GM12875 (cell line): ENCODE results near the gene KDF1.

Experiments
- H3K4me3 ChIP-seq: one replicate; pipeline ENCODE4 v1.5.1; 2011; ENCODE audit warnings: low read depth, low read length, control low read depth
- TF ChIP-seq, protein P1 (sequence below): IDR thresholded peaks from 2 replicates; pipeline ENCODE4 v1.5.1; 2011; ENCODE audit warnings: low read depth, mild to moderate bottlenecking, control low read depth, inconsistent platforms, low read length, moderate library complexity, borderline replicate concordance; ENCODE audit not compliant: insufficient read depth

Gene KDF1

DNA sequence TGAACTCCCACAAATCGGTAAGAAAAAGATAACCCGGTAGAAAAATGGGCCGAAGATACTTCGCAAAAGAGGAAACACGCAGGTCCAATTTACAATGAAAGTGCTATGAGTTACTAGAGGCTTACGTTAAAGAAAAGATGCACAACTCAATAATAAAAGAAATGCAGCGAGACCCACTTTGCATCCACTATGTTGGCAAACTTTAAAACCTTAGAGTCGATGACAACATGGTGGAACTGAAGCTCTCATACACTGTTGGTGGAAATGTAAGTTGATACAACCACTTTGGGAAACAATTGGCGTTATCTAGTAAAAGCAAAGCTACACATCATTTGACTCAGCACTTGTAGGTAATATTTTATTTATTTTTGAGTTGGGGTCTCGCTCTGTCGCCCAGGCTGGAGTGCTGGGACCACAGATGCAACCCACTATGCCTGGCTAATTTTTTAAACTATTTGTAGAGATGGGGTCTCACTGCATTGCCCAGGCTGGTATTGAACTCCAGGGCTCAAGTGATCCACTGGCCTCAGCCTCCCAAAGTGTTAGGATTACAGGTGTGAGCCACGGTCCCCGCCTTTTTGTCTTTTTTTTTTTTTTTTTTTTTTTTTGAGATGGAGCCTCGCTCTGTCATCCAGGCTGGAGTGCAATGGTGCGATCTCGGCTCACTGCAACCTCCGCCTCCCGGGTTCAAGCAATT is 59.3 kb downstream of the KDF1 start:
- peak overlapping the region; percentile 78 for H3K4me3 ChIP-seq
- TF ChIP-seq, protein P1, sequence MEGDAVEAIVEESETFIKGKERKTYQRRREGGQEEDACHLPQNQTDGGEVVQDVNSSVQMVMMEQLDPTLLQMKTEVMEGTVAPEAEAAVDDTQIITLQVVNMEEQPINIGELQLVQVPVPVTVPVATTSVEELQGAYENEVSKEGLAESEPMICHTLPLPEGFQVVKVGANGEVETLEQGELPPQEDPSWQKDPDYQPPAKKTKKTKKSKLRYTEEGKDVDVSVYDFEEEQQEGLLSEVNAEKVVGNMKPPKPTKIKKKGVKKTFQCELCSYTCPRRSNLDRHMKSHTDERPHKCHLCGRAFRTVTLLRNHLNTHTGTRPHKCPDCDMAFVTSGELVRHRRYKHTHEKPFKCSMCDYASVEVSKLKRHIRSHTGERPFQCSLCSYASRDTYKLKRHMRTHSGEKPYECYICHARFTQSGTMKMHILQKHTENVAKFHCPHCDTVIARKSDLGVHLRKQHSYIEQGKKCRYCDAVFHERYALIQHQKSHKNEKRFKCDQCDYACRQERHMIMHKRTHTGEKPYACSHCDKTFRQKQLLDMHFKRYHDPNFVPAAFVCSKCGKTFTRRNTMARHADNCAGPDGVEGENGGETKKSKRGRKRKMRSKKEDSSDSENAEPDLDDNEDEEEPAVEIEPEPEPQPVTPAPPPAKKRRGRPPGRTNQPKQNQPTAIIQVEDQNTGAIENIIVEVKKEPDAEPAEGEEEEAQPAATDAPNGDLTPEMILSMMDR = no peak

DNA sequence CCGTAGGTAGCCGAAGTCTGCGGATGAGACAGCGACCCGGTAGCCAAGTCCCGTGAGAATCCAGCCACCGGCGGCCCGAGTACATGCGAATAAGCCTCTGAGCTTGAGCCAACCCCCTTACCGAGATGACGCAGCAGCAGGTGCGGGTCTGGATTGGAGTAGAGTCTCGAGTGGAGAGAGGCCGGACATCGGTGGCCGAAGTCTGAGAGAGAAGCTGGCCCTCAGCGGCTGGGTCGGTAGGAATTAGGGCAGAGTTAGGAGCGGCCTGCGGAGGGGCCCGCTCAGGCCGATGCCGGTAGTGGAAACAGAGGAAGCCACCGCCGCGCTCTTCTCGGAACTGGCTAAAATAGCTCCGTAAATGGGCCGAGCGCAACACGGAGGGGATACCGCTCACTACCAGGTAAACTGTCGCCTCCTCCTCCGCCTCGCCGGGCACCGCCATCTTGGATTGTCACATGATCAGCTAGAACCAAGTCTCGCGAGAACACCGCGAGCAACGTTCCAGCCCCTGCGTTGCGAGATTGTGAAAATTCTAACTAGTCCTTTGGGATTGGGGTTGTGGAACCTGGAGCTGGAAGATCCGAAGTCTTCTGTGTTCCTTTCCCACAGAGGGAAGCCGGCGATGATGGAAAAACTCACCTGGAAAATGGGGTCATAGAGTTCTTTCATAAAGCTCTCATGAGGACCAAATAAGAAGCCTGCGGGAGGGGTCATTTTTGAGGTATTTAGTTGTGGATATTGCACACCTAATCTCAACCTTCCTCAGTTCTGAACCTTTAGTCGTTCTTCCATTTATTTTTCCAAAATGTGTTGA is 60.1 kb downstream of the KDF1 start, which contains the start of gene GPATCH3:
TSS of gene GPATCH3 (minus strand) at position 467 of the 814 bp plus-strand sequence. CDS start at position 442, 25 bp downstream.
- TF ChIP-seq, protein P1 = no peak

More for the DNA sequence above, 60.1 kb downstream of the KDF1 start, which contains the start of gene GPATCH3:
- H3K4me3 ChIP-seq = peak within 1 kb of the TSS; percentile 78
